D721Med (cell line): ENCODE results near the gene SELENON.

Experiments
- DNase-seq: peaks from one replicate; pipeline ENCODE4 v3.0.0; 2011; ENCODE audit warnings: low spot score; ENCODE audit not compliant: insufficient read length
- FAIRE-seq: peaks from 2 replicates; lab custom pipeline; 2011; peaks lifted over from hg19 to GRCh38; lab: Jason Lieb, UNC
- TF ChIP-seq, protein P1 (sequence below): IDR thresholded peaks from 2 replicates; pipeline ENCODE4 v1.5.1; 2012; ENCODE audit warnings: mild to moderate bottlenecking, control low read depth; ENCODE audit not compliant: insufficient read depth; ENCODE audit errors: missing control alignments

SELENON gene

DNA sequence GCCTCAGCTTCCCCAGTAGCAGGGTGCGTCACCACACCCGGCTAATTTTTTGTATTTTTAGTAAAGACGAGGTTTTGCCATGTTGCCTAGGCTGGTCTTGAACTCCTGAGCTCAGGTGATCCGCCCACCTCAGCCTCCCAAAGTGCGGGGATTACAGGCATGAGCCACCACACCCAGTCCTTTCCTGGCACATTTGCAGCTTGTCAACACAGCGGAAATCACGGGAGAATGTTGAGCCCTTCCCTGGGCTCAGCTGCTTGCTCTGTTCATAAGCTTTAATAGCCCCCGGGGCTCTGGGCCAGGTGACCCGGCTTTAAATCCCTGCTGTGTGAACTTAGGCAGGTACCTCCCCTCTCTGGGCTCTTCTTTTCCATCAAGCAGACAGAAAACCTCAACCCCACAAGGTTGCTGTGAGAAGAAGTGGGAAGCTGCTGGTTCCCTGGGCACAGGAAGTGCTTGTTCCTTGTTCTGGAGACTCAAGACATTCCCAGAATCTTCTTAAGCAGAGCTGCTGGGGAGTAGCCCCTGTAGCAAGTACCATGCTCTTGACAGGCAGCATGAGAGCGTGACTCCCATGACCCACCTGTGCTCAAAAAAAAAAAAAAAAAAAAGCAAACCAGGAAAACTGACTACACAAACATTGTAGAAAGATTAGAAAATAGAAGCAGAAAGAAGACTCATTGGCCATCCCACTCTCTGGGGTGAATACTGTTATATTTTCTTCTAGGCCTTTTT is 14.5 kb upstream of the SELENON start:
- TF ChIP-seq, protein P1, sequence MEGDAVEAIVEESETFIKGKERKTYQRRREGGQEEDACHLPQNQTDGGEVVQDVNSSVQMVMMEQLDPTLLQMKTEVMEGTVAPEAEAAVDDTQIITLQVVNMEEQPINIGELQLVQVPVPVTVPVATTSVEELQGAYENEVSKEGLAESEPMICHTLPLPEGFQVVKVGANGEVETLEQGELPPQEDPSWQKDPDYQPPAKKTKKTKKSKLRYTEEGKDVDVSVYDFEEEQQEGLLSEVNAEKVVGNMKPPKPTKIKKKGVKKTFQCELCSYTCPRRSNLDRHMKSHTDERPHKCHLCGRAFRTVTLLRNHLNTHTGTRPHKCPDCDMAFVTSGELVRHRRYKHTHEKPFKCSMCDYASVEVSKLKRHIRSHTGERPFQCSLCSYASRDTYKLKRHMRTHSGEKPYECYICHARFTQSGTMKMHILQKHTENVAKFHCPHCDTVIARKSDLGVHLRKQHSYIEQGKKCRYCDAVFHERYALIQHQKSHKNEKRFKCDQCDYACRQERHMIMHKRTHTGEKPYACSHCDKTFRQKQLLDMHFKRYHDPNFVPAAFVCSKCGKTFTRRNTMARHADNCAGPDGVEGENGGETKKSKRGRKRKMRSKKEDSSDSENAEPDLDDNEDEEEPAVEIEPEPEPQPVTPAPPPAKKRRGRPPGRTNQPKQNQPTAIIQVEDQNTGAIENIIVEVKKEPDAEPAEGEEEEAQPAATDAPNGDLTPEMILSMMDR, result no peak
- no peak for FAIRE-seq
- no peak for DNase-seq

DNA sequence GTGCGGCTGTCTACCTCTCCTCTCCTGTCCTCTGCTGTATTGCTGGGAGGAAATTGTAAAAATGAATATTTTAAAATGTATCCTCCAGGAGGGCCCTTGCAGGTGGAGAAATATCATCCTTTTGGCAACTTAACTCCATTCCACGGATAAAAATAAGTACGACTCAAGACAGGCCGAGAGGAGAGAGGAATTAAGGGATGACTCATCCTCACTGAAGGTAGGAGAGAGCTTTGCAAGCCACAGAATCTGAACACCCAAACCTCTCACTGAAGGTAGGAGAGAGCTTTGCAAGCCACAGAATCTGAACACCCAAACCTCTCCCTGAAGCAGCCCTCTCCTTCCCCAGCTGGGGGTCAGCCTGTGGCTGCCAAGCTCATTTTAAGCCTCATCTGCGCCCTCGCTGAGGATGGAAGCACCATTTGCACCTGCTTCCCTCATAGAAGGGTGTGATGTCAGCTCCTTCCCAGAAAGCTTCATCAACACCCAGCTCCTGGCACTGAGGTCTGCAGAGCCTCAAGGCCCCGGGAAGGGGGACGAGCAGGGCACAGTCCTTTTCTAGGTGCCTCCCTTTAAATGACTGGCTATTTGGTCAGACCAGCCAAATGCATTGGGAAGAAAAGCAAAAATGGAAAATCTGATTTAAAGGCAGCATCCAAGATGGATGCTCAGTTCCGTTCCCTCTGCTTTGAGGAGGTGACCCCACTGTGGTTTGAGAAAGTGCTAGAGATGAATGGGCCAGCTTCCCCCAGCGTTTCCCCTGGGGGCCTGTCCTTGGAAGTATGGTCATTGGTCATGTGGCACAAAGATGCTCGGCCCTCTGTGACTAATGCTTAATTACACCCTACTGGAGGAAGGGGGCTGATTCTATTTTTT is 12.9 kb upstream of the SELENON start:
- FAIRE-seq, result no peak
- TF ChIP-seq, protein P1, result no peak
- DNase-seq, result no peak

DNA sequence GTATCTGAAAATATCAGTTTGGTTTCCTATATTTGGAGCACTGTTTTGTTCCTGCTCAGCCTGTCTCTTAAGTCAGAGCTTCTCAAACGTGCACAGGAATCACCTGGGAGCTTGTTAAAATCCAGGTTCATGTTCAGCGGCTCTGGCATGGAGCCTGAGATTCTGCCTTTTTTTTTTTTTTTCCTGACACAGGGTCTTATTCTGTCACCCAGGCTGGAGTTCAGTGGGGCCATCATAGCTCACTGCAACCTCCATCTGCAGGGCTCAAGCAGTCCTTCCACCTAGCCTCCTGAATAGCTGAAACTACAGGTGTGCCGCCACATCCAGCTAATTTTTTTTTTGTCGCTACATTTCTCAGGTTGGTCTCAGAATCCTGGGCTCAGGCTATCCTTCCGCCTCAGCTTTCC is 12.2 kb upstream of the SELENON start:
- FAIRE-seq (no peak), DNase-seq (no peak)
- TF ChIP-seq, protein P1, result no peak

DNA sequence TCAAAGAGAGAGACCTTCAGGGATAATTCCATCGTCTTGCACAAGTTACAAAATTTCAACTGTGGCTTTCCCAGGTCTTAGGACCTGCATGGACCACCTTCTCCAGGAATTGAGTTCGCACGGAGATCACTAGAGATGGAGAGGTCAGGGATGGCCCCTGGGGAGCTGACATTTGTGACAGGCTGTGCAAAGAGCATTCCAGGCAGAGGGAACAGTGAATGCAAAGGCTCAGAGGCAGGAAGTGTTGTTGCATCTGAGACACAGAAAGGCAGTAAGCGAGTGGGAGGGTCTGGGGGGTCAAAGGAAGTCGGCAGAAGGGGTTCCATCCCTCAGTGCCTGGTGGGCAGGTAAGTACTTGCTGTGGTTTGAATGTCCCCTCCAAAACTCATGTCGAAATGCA is 9.5 kb upstream of the SELENON start:
- DNase-seq, result no peak
- FAIRE-seq, result no peak
- TF ChIP-seq, protein P1, result no peak

DNA sequence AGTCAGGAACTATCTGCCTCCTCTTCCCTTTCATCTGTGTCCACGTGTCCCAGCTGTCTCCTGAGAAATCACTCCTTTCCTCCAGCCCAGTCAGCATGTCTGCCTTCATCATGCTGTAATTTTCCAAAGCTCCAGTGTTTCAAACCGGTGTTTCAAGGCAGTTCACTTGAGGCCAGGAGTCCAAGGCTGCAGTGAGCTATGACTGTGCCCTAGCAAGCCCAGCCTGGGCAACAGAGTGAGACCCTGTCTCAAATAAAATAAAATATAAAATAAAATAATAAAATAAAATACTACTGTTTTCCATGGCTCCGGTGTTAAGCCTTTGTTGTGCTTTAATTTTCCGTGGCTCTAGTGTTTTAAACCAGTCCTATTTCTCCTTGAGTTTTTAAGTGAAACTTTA is 7.9 kb upstream of the SELENON start:
- TF ChIP-seq, protein P1, result no peak
- no peak for FAIRE-seq

DNA sequence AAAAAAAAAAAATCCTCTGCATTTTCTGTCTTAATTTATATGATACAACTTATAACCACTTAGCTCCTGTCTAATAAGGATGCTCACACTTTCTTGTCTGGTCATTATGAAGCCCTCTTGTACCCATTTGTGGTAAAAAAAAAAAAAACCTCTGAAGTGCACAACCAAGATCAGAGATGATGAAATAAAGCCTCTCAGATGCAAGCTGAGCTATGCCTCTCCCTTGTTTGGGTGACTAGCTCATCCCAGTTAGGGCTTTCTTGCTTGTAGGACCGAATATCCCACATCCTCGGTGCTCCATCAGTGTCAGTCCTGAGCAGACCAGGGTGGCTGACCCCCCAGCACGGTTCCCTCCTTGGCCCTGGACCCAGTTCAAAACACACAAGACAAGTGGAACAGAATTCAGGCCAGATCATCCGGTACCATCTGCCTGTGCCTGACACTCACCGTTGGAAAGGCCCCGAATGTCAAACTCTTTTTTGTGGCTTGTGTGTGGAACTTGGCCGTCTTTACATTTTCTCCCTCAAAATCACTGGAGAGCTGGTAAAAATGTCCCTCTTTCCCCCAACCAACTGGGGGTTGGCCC is 6.3 kb upstream of the SELENON start:
- TF ChIP-seq, protein P1, result no peak
- FAIRE-seq (no peak), DNase-seq (no peak)

More for the DNA sequence above, 7.9 kb upstream of the SELENON start:
- no peak for DNase-seq

DNA sequence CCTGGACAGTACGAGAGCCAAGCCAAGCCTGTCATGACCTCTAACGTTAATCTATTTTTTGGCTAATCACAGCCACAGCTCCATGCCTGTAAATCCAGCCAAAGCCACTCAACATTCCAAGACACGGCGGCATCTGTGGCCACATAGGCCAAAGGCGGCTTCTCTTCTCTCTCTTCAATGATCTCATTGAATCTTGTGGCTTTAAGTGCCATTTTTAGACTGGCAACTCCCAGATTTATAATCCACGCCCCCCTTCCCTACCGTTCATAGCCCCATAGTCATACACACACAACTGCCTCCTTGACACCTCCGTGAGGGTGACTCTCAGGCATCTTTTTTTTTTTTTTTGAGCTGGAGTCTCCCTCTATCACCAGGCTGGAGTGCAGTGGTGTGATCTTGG is 5.7 kb upstream of the SELENON start:
- TF ChIP-seq, protein P1, result no peak
- DNase-seq (no peak), FAIRE-seq (no peak)
